Neural cell (in vitro differentiated cells): ENCODE data around the gene SLC25A34.

Experiments
- EP300 ChIP-seq: fragments of 450-650 bp; conservative IDR thresholded peaks from 2 replicates; pipeline ENCODE4 v1.6.1; 2014; ENCODE audit warnings: antibody characterized with exemption, mild to moderate bottlenecking, moderate library complexity; ENCODE audit not compliant: poor library complexity, severe bottlenecking
- EZH2 ChIP-seq: fragments of 200-600, 300-800 bp; shearing (Covaris generic), sonication (generic); IDR thresholded peaks from 2 replicates; pipeline ENCODE4 v1.6.1; 2014; ENCODE audit warnings: antibody characterized with exemption, low read length, borderline replicate concordance, mild to moderate bottlenecking; ENCODE audit not compliant: insufficient read depth, poor library complexity, severe bottlenecking
- POLR2AphosphoS5 ChIP-seq: IDR thresholded peaks from 2 replicates; pipeline ENCODE4 v1.6.1; 2012
- TF ChIP-seq, protein P1 (sequence below): fragments of 450-650 bp; IDR thresholded peaks from 2 replicates; pipeline ENCODE4 v1.5.1; 2014; ENCODE audit warnings: antibody characterized with exemption, mild to moderate bottlenecking, moderate library complexity; ENCODE audit not compliant: poor library complexity, severe bottlenecking

DNA sequence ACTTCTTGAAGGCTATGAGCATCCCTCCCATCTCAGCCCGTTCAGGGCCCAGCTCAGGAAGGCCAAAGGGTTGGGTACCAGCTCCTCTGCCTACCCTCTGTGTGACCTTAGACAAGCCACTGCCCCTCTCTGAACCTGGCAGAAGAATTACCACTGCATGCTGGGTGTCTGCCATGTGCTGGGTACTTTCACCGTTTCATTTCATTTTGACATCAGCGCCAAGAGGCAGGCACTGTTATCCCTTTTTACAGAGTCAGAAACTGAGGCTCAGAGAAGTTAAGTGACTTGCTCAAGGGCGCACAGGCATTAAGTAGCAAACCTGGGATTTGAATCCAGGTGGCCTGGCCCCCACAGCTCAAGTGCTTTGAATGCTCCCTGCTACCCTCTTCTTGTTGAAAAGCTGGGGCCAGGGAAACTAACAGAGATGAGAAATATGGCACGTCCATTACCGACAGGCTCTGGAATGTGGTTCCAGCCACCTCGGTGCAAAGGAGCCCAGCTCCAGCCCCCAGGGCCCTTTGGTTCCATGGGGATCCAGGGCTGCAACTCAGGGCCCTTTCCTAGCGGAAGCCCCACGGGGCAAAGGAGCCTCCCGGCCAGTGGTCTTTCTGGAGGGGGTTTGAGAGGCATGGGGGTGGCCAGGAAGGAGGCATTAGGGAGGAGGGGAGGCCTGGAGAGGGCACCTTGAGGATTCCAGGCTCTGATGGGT lies 12.8 kb downstream of the SLC25A34 start:
- TF ChIP-seq EP300 (no peak), EZH2 (no peak), POLR2AphosphoS5 (no peak)
- TF ChIP-seq, protein P1, sequence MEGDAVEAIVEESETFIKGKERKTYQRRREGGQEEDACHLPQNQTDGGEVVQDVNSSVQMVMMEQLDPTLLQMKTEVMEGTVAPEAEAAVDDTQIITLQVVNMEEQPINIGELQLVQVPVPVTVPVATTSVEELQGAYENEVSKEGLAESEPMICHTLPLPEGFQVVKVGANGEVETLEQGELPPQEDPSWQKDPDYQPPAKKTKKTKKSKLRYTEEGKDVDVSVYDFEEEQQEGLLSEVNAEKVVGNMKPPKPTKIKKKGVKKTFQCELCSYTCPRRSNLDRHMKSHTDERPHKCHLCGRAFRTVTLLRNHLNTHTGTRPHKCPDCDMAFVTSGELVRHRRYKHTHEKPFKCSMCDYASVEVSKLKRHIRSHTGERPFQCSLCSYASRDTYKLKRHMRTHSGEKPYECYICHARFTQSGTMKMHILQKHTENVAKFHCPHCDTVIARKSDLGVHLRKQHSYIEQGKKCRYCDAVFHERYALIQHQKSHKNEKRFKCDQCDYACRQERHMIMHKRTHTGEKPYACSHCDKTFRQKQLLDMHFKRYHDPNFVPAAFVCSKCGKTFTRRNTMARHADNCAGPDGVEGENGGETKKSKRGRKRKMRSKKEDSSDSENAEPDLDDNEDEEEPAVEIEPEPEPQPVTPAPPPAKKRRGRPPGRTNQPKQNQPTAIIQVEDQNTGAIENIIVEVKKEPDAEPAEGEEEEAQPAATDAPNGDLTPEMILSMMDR: no peak
